Neural cell (in vitro differentiated cells): ENCODE measurements around the gene MAP3K13. TPM values are rescaled to one million over a fixed set of nuclear protein-coding genes. Genes with fewer than 3 reads are reported as not detected.

Experiments used
- H2AFZ ChIP-seq: fragments of 200-600, 300-800 bp; sonication (generic), shearing (Covaris generic); 2 replicates; pipeline ENCODE4 v1.6.0; 2014; ENCODE audit warnings: low read depth, mild to moderate bottlenecking, antibody characterized with exemption, low read length, moderate library complexity
- H3F3A ChIP-seq: fragments of 200-600 bp; shearing (Covaris generic); 2 replicates; pipeline ENCODE4 v1.6.1; 2016; ENCODE audit warnings: mild to moderate bottlenecking, moderate library complexity, mixed read lengths, antibody characterized with exemption, low read length; ENCODE audit not compliant: insufficient read depth, poor library complexity, severe bottlenecking
- H3K27ac ChIP-seq: fragments of 200-600, 300-800 bp; sonication (generic), shearing (Covaris generic); 2 replicates; pipeline ENCODE4 v1.5.1; 2014; ENCODE audit warnings: mild to moderate bottlenecking, low read length, moderate library complexity
- H3K27me3 ChIP-seq: fragments of 300-800, 200-600 bp; sonication (generic), shearing (Covaris generic); 2 replicates; pipeline ENCODE4 v1.6.0; 2014; ENCODE audit warnings: mild to moderate bottlenecking, low read depth, low read length, moderate library complexity; ENCODE audit not compliant: insufficient read depth
- H3K36me3 ChIP-seq: fragments of 300-800, 200-600 bp; sonication (generic), shearing (Covaris generic); 2 replicates; pipeline ENCODE4 v1.5.1; 2014; ENCODE audit warnings: mild to moderate bottlenecking, antibody characterized with exemption, low read length, moderate library complexity; ENCODE audit not compliant: insufficient read depth
- H3K4me2 ChIP-seq: fragments of 300-800, 200-600 bp; sonication (generic), shearing (Covaris generic); 2 replicates; pipeline ENCODE4 v1.6.0; 2014; ENCODE audit warnings: mild to moderate bottlenecking, low read length
- H3K4me3 ChIP-seq: fragments of 300-800, 200-600 bp; sonication (generic), shearing (Covaris generic); 2 replicates; pipeline ENCODE4 v1.5.1; 2014; ENCODE audit warnings: mild to moderate bottlenecking, low read length, moderate library complexity
- H3K79me2 ChIP-seq: fragments of 200-600 bp; shearing (Covaris generic); replicated peaks from 2 replicates; pipeline ENCODE4 v1.6.0; 2014; ENCODE audit warnings: mild to moderate bottlenecking, low read length, moderate library complexity; ENCODE audit not compliant: insufficient read depth
- H3K9ac ChIP-seq: fragments of 300-800, 200-600 bp; sonication (generic), shearing (Covaris generic); 2 replicates; pipeline ENCODE4 v1.6.1; 2016; ENCODE audit warnings: mild to moderate bottlenecking, low read length, mixed read lengths
- H3K9me2 ChIP-seq: fragments of 200-600 bp; shearing (Covaris generic); 2 replicates; pipeline ENCODE4 v1.6.1; 2016; ENCODE audit warnings: mild to moderate bottlenecking, low read length, mixed read lengths; ENCODE audit not compliant: insufficient read depth
- H3K9me3 ChIP-seq: fragments of 200-600, 300-800 bp; sonication (generic), shearing (Covaris generic); 2 replicates; pipeline ENCODE4 v1.6.1; 2016; ENCODE audit warnings: mild to moderate bottlenecking, mixed run types, low read length, moderate library complexity, mixed read lengths
- H4K20me1 ChIP-seq: fragments of 200-600 bp; shearing (Covaris generic); 2 replicates; pipeline ENCODE4 v1.6.1; 2016; ENCODE audit warnings: mild to moderate bottlenecking, mixed run types; ENCODE audit not compliant: insufficient read depth
- CTCF ChIP-seq: fragments of 450-650 bp; IDR thresholded peaks from 2 replicates; pipeline ENCODE4 v1.5.1; 2014; ENCODE audit warnings: antibody characterized with exemption, mild to moderate bottlenecking, moderate library complexity; ENCODE audit not compliant: poor library complexity, severe bottlenecking
- EP300 ChIP-seq: fragments of 450-650 bp; conservative IDR thresholded peaks from 2 replicates; pipeline ENCODE4 v1.6.1; 2014; ENCODE audit warnings: antibody characterized with exemption, mild to moderate bottlenecking, moderate library complexity; ENCODE audit not compliant: poor library complexity, severe bottlenecking
- EZH2 ChIP-seq: fragments of 200-600, 300-800 bp; shearing (Covaris generic), sonication (generic); IDR thresholded peaks from 2 replicates; pipeline ENCODE4 v1.6.1; 2014; ENCODE audit warnings: antibody characterized with exemption, low read length, borderline replicate concordance, mild to moderate bottlenecking; ENCODE audit not compliant: insufficient read depth, poor library complexity, severe bottlenecking
- MXI1 ChIP-seq: fragments of 450-650 bp; conservative IDR thresholded peaks from 2 replicates; pipeline ENCODE4 v1.6.1; 2014; ENCODE audit warnings: antibody characterized with exemption, mild to moderate bottlenecking; ENCODE audit not compliant: poor library complexity, severe bottlenecking
- POLR2AphosphoS5 ChIP-seq: IDR thresholded peaks from 2 replicates; pipeline ENCODE4 v1.6.1; 2012
- RAD21 ChIP-seq: fragments of 450-650 bp; conservative IDR thresholded peaks from 2 replicates; pipeline ENCODE4 v1.6.1; 2014; ENCODE audit warnings: antibody characterized with exemption, mild to moderate bottlenecking, moderate library complexity
- SMC3 ChIP-seq: fragments of 450-650 bp; conservative IDR thresholded peaks from 2 replicates; pipeline ENCODE4 v1.6.1; 2014; ENCODE audit warnings: antibody characterized with exemption, mild to moderate bottlenecking, moderate library complexity; ENCODE audit not compliant: poor library complexity
- TAF1 ChIP-seq: IDR thresholded peaks from 2 replicates; pipeline ENCODE4 v1.6.1; 2012; ENCODE audit warnings: low read depth
- polyA plus RNA-seq: library from polyadenylated mRNA; depleted of rRNA; stranded (reverse); fragments of >200 nt; gene quantifications from 2 replicates; pipeline ENCODE4 v1.2.3, GENCODE V29; 2014
- TF ChIP-seq, protein P1 (sequence below): IDR thresholded peaks from 2 replicates; pipeline ENCODE4 v1.6.1; 2012; ENCODE audit warnings: borderline replicate concordance

The MAP3K13 gene
- polyA plus RNA-seq, 1 donor from 2014 or later = 33.8 TPM

GRCh38 chr3:185401319-185401955 lies 38.5 kb downstream of the MAP3K13 start:
- Histone ChIP-seq H3K9me2 (no peaks in the 10 kb centered on the region), H3K79me2 (no peaks in the 10 kb centered on the region), H3K9me3 (no peaks in the 10 kb centered on the region), H4K20me1 (no peaks in the 10 kb centered on the region), H3K27ac (no peak overlapping the region), H2AFZ (no peak overlapping the region), H3K27me3 (no peaks in the 10 kb centered on the region), H3F3A (no peaks in the 10 kb centered on the region), H3K4me3 (no peak overlapping the region), H3K36me3 (no peaks in the 10 kb centered on the region), H3K4me2 (no peak overlapping the region), H3K9ac (no peak overlapping the region)
- TF ChIP-seq RAD21 (no peak), POLR2AphosphoS5 (no peak), EP300 (no peak), TAF1 (no peak), MXI1 (no peak), EZH2 (no peak), SMC3 (no peak), CTCF (no peak)
- TF ChIP-seq, protein P1, sequence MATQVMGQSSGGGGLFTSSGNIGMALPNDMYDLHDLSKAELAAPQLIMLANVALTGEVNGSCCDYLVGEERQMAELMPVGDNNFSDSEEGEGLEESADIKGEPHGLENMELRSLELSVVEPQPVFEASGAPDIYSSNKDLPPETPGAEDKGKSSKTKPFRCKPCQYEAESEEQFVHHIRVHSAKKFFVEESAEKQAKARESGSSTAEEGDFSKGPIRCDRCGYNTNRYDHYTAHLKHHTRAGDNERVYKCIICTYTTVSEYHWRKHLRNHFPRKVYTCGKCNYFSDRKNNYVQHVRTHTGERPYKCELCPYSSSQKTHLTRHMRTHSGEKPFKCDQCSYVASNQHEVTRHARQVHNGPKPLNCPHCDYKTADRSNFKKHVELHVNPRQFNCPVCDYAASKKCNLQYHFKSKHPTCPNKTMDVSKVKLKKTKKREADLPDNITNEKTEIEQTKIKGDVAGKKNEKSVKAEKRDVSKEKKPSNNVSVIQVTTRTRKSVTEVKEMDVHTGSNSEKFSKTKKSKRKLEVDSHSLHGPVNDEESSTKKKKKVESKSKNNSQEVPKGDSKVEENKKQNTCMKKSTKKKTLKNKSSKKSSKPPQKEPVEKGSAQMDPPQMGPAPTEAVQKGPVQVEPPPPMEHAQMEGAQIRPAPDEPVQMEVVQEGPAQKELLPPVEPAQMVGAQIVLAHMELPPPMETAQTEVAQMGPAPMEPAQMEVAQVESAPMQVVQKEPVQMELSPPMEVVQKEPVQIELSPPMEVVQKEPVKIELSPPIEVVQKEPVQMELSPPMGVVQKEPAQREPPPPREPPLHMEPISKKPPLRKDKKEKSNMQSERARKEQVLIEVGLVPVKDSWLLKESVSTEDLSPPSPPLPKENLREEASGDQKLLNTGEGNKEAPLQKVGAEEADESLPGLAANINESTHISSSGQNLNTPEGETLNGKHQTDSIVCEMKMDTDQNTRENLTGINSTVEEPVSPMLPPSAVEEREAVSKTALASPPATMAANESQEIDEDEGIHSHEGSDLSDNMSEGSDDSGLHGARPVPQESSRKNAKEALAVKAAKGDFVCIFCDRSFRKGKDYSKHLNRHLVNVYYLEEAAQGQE = no peak

GRCh38 chr3:185402561-185402960 lies 39.6 kb downstream of the MAP3K13 start:
- H4K20me1 ChIP-seq = no peaks in the 10 kb centered on the region
- H3K27ac ChIP-seq = peak overlapping the region; percentile 11
- no peak overlapping the region for H2AFZ ChIP-seq
- no peaks in the 10 kb centered on the region for H3K27me3 ChIP-seq
- TF ChIP-seq TAF1 (no peak), SMC3 (no peak), MXI1 (no peak), CTCF (no peak), EZH2 (no peak), POLR2AphosphoS5 (no peak), RAD21 (no peak), EP300 (no peak)
- TF ChIP-seq, protein P1 = no peak
- no peaks in the 10 kb centered on the region for H3F3A ChIP-seq
- H3K9ac ChIP-seq = no peak overlapping the region
- H3K4me3 ChIP-seq = peak overlapping the region; percentile 7
- H3K36me3 ChIP-seq = no peaks in the 10 kb centered on the region
- H3K4me2 ChIP-seq = no peak overlapping the region
- no peaks in the 10 kb centered on the region for H3K79me2 ChIP-seq
- no peaks in the 10 kb centered on the region for H3K9me2 ChIP-seq
- H3K9me3 ChIP-seq = no peaks in the 10 kb centered on the region
